ENCODE data around the gene PDIA3.
A peak's percentile ranks its signal among the peaks of the same experiment; 100 is the strongest.
"Not testable (repeated sequence)": the region's sequence is repeated elsewhere in the genome, so short reads cannot be mapped to it uniquely, and the experiment has no call there.

PDIA3 gene

GRCh38 chr15:43746245-43746902 lies at the start of gene PDIA3:
PDIA3 (plus strand) TSS chr15:43746438; CDS start chr15:43746540, 102 bp downstream.
- H3K4me1 ChIP-seq (ENCODE audit: control insufficient read depth in 1 of 2, insufficient read depth in 2 of 2, low read length in 2 of 2), result peaks cover 0 to 21% of the 10 kb centered on the region in 2 donors
- H3K27ac ChIP-seq (ENCODE audit: low read depth, low read length), result peak within 1 kb of the TSS; percentile 93
- not testable (repeated sequence) for H3K36me3 ChIP-seq (ENCODE audit: control insufficient read depth in 1 of 2, insufficient read depth in 2 of 2, low read length in 2 of 2); H3K9me3 ChIP-seq (ENCODE audit: control insufficient read depth in 1 of 2, low read length in 2 of 2); H3K27me3 ChIP-seq (ENCODE audit: control insufficient read depth in 1 of 2, insufficient read depth in 2 of 2, low read length in 2 of 2)
- peak within 1 kb of the TSS; percentile 80 to 85 for H3K4me3 ChIP-seq (ENCODE audit: low read depth in 1 of 2, low read length in 2 of 2)
- H3K9ac ChIP-seq (ENCODE audit: low read depth in 1 of 2, low read length in 2 of 2), result peak within 1 kb of the TSS; percentile 77 to 79

DNA sequence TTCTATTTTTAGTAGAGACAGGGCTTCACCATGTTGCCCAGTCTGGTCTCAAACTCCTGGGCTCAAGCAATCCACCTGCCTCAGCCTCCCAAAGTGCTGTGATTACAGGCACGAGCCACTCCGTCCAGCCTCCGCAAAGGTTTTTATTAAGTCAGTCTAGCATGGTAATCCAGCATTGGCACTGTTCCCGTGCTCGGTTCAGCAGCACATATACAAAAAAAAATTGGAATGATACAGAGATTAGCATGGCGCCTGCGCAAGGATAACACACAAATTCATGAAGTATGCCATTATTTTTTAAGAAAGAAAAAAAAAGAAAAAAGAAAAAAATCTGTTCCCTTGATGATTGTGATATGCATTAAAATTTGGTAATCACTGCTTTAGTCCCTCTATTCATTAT lies 44.1 kb upstream of the PDIA3 start:
- H3K9ac ChIP-seq (ENCODE audit: low read depth in 1 of 2, low read length in 2 of 2), result no peak overlapping the region
- peaks cover 0 to 16% of the 10 kb centered on the region in 2 donors for H3K36me3 ChIP-seq (ENCODE audit: control insufficient read depth in 1 of 2, insufficient read depth in 2 of 2, low read length in 2 of 2)
- no peaks in the 10 kb centered on the region for H3K4me1 ChIP-seq (ENCODE audit: control insufficient read depth in 1 of 2, insufficient read depth in 2 of 2, low read length in 2 of 2)
- H3K27ac ChIP-seq (ENCODE audit: low read depth, low read length), result no peak overlapping the region
- no peak overlapping the region for H3K4me3 ChIP-seq (ENCODE audit: low read depth in 1 of 2, low read length in 2 of 2)
- H3K9me3 ChIP-seq (ENCODE audit: control insufficient read depth in 1 of 2, low read length in 2 of 2), result no peaks in the 10 kb centered on the region
- H3K27me3 ChIP-seq (ENCODE audit: control insufficient read depth in 1 of 2, insufficient read depth in 2 of 2, low read length in 2 of 2), result no peaks in the 10 kb centered on the region

DNA sequence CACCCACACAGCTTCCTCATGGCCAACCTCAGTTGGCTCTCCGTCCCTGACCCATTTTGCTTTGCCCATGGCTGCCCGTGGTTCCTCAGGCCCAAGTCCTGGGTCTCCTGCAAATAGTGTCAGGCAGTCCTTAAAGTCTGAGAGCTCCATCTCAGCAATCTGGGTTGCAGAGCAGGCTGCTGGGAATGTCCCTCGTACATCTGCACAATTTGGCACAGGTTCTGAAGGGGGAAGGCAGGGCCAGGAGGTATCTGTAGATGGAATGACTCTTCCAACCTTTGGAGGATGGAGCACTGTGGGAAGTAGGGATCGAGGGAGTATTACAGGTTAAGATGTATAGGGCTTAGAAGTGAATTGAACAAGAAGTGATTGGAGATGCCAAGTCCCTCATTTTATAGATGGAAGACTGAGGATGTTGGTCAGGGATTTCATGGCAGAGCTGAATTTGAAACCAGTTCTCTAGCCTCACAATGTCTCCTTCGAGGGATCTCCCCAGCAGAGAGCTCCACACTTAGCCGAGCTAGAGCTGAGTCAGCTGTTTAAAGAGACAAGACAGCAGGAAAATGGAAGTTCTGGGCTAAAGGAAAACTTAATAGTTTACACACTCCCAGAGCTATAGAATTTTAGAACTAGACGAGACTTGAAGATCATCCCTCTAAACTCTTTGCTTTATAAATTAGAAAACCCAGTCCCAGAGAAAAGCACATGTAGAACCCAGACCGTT lies 43.4 kb upstream of the PDIA3 start:
- H3K36me3 ChIP-seq (ENCODE audit: control insufficient read depth in 1 of 2, insufficient read depth in 2 of 2, low read length in 2 of 2), result peaks cover 0 to 12% of the 10 kb centered on the region in 2 donors
- H3K9me3 ChIP-seq (ENCODE audit: control insufficient read depth in 1 of 2, low read length in 2 of 2), result no peaks in the 10 kb centered on the region
- no peaks in the 10 kb centered on the region for H3K27me3 ChIP-seq (ENCODE audit: control insufficient read depth in 1 of 2, insufficient read depth in 2 of 2, low read length in 2 of 2)
- H3K27ac ChIP-seq (ENCODE audit: low read depth, low read length), result no peak overlapping the region
- no peak overlapping the region for H3K9ac ChIP-seq (ENCODE audit: low read depth in 1 of 2, low read length in 2 of 2)
- H3K4me3 ChIP-seq (ENCODE audit: low read depth in 1 of 2, low read length in 2 of 2), result no peak overlapping the region
- no peaks in the 10 kb centered on the region for H3K4me1 ChIP-seq (ENCODE audit: control insufficient read depth in 1 of 2, insufficient read depth in 2 of 2, low read length in 2 of 2)

DNA sequence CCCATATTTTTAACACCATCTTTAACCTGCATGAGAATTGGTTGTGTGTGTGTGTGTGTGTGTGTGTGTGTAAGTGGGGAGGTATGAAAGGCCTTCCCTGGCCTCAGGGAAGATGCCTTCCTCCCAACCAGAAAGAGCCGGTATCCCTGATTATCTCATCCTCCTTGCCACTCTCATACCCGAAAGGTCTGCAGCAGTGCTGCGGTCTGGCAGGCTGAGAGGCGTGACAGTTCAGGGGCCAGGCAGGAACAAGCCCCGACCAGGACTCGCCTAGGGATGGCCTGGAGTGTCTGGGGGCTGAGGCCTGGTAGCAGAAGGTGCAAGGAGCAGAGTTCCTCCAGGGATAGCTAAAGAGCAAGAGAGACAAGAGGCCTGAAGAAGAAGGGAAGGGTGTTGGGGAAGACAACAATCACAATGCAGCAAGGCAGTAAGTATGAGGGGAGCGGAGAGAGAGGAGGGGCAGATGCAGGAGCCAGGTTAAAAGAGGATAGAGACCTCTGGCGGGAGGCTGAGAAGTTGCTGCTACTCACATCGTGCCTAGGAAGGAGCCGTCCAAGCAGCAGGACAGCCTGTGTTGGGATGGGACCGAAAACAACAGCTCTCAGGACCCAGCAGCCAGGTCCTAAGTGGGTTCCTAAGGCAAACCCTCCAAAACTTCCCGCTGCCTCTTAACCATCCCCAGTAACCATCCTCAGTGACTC lies 35.7 kb upstream of the PDIA3 start:
- not testable (repeated sequence) for H3K4me1 ChIP-seq (ENCODE audit: control insufficient read depth in 1 of 2, insufficient read depth in 2 of 2, low read length in 2 of 2); H3K36me3 ChIP-seq (ENCODE audit: control insufficient read depth in 1 of 2, insufficient read depth in 2 of 2, low read length in 2 of 2); H3K9me3 ChIP-seq (ENCODE audit: control insufficient read depth in 1 of 2, low read length in 2 of 2); H3K4me3 ChIP-seq (ENCODE audit: low read depth in 1 of 2, low read length in 2 of 2); H3K27me3 ChIP-seq (ENCODE audit: control insufficient read depth in 1 of 2, insufficient read depth in 2 of 2, low read length in 2 of 2); H3K9ac ChIP-seq (ENCODE audit: low read depth in 1 of 2, low read length in 2 of 2); H3K27ac ChIP-seq (ENCODE audit: low read depth, low read length)

- H3K36me3 ChIP-seq (ENCODE audit: control insufficient read depth in 1 of 2, insufficient read depth in 2 of 2, low read length in 2 of 2), result no peaks in the 10 kb centered on the region
- H3K27me3 ChIP-seq (ENCODE audit: control insufficient read depth in 1 of 2, insufficient read depth in 2 of 2, low read length in 2 of 2), result no peaks in the 10 kb centered on the region
- H3K4me1 ChIP-seq (ENCODE audit: control insufficient read depth in 1 of 2, insufficient read depth in 2 of 2, low read length in 2 of 2), result no peaks in the 10 kb centered on the region
These were observed 23.1 kb upstream of the PDIA3 start for GRCh38 chr15:43723151-43723550.

GRCh38 chr15:43726306-43726705 lies 19.9 kb upstream of the PDIA3 start:
- H3K27ac ChIP-seq (ENCODE audit: low read depth, low read length); H3K36me3 ChIP-seq (ENCODE audit: control insufficient read depth in 1 of 2, insufficient read depth in 2 of 2, low read length in 2 of 2); H3K4me1 ChIP-seq (ENCODE audit: control insufficient read depth in 1 of 2, insufficient read depth in 2 of 2, low read length in 2 of 2); H3K9me3 ChIP-seq (ENCODE audit: control insufficient read depth in 1 of 2, low read length in 2 of 2); H3K9ac ChIP-seq (ENCODE audit: low read depth in 1 of 2, low read length in 2 of 2); H3K27me3 ChIP-seq (ENCODE audit: control insufficient read depth in 1 of 2, insufficient read depth in 2 of 2, low read length in 2 of 2); H3K4me3 ChIP-seq (ENCODE audit: low read depth in 1 of 2, low read length in 2 of 2): not testable (repeated sequence)

More at GRCh38 chr15:43723151-43723550, 23.1 kb upstream of the PDIA3 start:
- no peak overlapping the region for H3K4me3 ChIP-seq (ENCODE audit: low read depth in 1 of 2, low read length in 2 of 2)
- no peak overlapping the region for H3K9ac ChIP-seq (ENCODE audit: low read depth in 1 of 2, low read length in 2 of 2)
- no peaks in the 10 kb centered on the region for H3K9me3 ChIP-seq (ENCODE audit: control insufficient read depth in 1 of 2, low read length in 2 of 2)
- H3K27ac ChIP-seq (ENCODE audit: low read depth, low read length), result no peak overlapping the region

DNA sequence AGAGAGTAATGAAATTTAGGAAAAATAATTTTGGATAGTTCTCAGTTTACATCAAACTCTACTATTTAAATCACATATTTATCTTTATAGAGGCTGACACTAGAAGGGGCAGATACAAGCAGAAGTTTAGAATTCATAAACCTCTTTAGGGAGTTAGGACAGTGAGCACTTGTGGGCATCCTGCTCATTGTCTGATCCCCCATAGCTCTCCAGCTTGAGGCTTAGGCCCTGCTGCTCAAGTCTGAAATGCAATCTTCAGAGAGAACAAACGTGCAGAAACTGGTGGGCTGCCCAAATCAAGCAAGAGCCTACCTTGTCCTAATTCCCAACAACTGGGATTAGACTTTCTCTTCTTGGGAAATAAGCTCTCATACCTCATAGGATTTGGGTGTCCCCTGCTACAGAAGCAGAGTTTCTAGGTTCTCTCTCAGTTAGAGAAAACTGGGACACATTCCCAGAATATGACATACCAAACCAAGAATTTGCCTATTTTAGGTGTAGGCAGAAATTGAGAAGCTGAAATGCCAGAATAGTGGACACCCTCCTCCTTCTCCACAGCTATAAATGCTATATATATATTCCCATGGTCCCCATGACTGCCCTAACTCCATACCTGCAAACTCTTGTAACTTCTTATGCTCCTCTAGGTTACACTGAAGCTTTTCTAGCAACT lies 18.0 kb upstream of the PDIA3 start:
- H3K9me3 ChIP-seq (ENCODE audit: control insufficient read depth in 1 of 2, low read length in 2 of 2); H3K27me3 ChIP-seq (ENCODE audit: control insufficient read depth in 1 of 2, insufficient read depth in 2 of 2, low read length in 2 of 2); H3K36me3 ChIP-seq (ENCODE audit: control insufficient read depth in 1 of 2, insufficient read depth in 2 of 2, low read length in 2 of 2); H3K27ac ChIP-seq (ENCODE audit: low read depth, low read length); H3K4me3 ChIP-seq (ENCODE audit: low read depth in 1 of 2, low read length in 2 of 2); H3K9ac ChIP-seq (ENCODE audit: low read depth in 1 of 2, low read length in 2 of 2); H3K4me1 ChIP-seq (ENCODE audit: control insufficient read depth in 1 of 2, insufficient read depth in 2 of 2, low read length in 2 of 2): not testable (repeated sequence)

DNA sequence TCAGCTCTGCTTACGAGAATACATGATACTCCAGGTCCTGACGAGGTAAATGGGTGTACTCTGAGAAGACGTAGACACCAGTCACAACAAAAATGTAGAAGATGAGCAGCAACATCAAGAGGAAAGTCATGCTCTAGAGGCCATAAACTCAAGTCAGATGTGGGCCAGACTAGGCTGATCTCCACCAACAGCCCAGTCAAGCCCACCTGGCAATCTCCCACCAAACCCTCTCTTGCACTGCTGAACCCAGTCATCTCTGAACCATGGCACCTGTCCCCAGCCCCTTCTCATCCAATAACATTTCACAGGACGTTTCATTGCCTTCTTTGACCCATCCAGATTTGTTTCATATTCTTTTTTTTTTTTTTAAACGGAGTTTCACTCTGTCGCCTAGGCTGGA lies 10.8 kb upstream of the PDIA3 start:
- no peaks in the 10 kb centered on the region for H3K36me3 ChIP-seq (ENCODE audit: control insufficient read depth in 1 of 2, insufficient read depth in 2 of 2, low read length in 2 of 2)
- no peaks in the 10 kb centered on the region for H3K4me1 ChIP-seq (ENCODE audit: control insufficient read depth in 1 of 2, insufficient read depth in 2 of 2, low read length in 2 of 2)
- H3K9me3 ChIP-seq (ENCODE audit: control insufficient read depth in 1 of 2, low read length in 2 of 2), result no peaks in the 10 kb centered on the region
- H3K4me3 ChIP-seq (ENCODE audit: low read depth in 1 of 2, low read length in 2 of 2), result no peak overlapping the region
- H3K9ac ChIP-seq (ENCODE audit: low read depth in 1 of 2, low read length in 2 of 2), result no peak overlapping the region
- no peak overlapping the region for H3K27ac ChIP-seq (ENCODE audit: low read depth, low read length)
- no peaks in the 10 kb centered on the region for H3K27me3 ChIP-seq (ENCODE audit: control insufficient read depth in 1 of 2, insufficient read depth in 2 of 2, low read length in 2 of 2)

DNA sequence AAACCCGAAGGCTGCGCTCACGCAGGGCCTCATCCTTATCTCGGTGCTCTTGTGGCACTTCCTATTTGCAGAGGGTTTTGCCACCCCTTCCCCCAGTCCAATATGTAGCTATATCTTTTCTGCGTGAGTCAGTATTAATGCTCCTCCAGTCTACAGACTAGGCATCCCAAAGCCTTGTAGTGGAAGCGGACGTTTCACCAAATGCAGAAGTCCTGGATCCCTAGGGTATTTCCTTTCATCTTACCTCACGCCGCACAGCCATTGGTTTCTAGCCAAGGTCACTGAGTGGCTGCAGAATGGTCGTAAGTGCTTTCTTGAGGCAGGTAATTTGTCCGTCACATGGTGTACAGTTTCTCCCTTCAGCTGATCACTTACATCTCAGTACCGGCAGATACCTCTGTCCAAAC lies 668 bp downstream of the PDIA3 start:
- not testable (repeated sequence) for H3K9me3 ChIP-seq (ENCODE audit: control insufficient read depth in 1 of 2, low read length in 2 of 2); H3K27me3 ChIP-seq (ENCODE audit: control insufficient read depth in 1 of 2, insufficient read depth in 2 of 2, low read length in 2 of 2); H3K36me3 ChIP-seq (ENCODE audit: control insufficient read depth in 1 of 2, insufficient read depth in 2 of 2, low read length in 2 of 2)
- Histone ChIP-seq H3K27ac (ENCODE audit: low read depth, low read length) (peak overlapping the region; percentile 93), H3K4me1 (ENCODE audit: control insufficient read depth in 1 of 2, insufficient read depth in 2 of 2, low read length in 2 of 2) (peaks cover 0 to 25% of the 10 kb centered on the region in 2 donors), H3K4me3 (ENCODE audit: low read depth in 1 of 2, low read length in 2 of 2) (peak overlapping the region; percentile 80 to 85), H3K9ac (ENCODE audit: low read depth in 1 of 2, low read length in 2 of 2) (peak overlapping the region; percentile 77 to 79)

DNA sequence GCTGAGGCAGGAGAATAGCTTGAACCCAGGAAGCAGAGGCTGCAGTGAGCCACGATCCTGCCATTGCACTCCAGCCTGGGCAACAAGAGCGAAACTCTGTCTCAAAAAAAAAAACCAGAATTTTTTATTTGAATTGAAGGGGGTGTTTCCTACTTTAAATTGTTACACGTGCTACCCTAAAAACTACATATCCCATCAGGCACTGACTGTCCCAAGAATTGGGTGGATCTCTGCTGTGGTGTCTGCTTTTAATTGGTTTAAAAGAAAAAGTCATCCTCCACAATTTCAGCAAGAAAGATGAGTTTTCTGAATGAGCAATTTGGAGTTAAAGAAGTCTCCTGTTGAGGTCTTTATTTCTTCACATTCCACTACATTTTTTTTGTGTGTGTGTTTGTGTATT lies 2.1 kb downstream of the PDIA3 start:
- Histone ChIP-seq H3K4me3 (ENCODE audit: low read depth in 1 of 2, low read length in 2 of 2) (no peak overlapping the region), H3K27ac (ENCODE audit: low read depth, low read length) (no peak overlapping the region), H3K9ac (ENCODE audit: low read depth in 1 of 2, low read length in 2 of 2) (peak overlapping the region in 1 of 2 donors; percentile 25), H3K27me3 (ENCODE audit: control insufficient read depth in 1 of 2, insufficient read depth in 2 of 2, low read length in 2 of 2) (no peaks in the 10 kb centered on the region), H3K9me3 (ENCODE audit: control insufficient read depth in 1 of 2, low read length in 2 of 2) (no peaks in the 10 kb centered on the region), H3K36me3 (ENCODE audit: control insufficient read depth in 1 of 2, insufficient read depth in 2 of 2, low read length in 2 of 2) (peaks cover 0 to 13% of the 10 kb centered on the region in 2 donors), H3K4me1 (ENCODE audit: control insufficient read depth in 1 of 2, insufficient read depth in 2 of 2, low read length in 2 of 2) (peaks cover 0 to 31% of the 10 kb centered on the region in 2 donors)
